ENCODE results near the gene LAMA3. TPM values are rescaled to one million over a fixed set of nuclear protein-coding genes. Genes with fewer than 3 reads are reported as not detected.

Gene LAMA3
- total and polyA plus RNA-seq, 12 donors: 0.89 to 5.3 (median 3.3) TPM

DNA sequence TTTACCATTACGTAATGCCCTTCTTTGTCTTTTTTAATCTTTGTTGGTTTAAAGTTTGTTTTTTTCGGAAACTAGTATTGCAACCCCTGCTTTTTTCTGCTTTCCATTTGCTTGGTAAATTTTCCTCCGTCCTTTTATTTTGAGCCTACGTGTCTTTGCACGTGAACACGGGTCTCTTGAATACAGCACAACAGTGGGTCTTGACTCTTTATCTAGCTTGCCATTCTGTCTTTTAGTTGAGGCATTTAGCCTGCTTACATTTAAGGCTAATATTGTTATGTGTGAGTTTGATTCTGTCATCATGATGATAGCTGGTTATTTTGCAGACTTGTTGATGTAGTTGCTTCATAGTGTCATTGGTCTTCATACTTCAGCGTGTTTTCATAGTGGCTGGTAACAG lies 287.9 kb downstream of the LAMA3 start:
- intact Hi-C loops (cut with DNase I): no loop called here

DNA sequence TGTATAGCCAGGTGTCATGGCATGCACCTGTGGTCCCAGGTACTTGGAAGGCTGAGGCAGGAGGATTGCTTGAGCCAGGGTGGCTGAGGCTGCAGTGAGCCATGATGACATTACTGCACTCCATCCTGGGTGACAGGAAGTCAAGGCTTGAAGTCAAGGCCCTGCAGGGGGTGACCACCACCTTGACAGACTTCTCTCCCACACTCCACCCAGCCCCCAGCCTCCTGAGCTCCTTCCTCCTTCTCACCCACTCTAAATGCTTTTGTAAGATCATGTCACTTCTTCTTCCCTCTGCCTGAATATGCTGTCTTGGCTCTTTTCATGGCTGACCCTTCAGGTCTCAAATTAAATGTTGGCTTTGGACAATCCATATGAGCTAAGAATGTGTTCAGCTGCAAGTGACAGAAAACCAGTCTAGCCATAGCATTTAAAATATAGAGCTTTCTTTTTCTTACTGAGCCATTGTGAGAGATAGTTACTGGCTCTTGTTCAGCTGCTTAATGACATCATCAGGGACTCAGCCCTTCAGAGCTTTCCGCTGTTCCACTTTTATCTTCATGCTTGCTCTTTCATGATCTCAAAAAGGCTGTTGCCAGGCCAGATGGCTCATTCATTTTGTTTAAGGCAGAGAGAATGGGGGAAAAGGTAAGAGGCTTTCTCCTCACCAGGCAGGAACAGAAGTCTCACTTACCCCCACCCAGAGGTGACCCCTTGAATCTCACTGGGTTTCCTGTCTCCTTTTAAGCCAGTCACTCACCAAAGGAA lies 288.6 kb downstream of the LAMA3 start:
- Histone ChIP-seq H3K9me3 (peaks cover 0 to 17% (median 0%) of the 10 kb centered on the region in 11 donors), H3K4me3 (no peak overlapping the region), H3K4me1 (peaks cover 0 to 21% (median 7%) of the 10 kb centered on the region in 9 donors), H3K27me3 (no peaks in the 10 kb centered on the region), H3K27ac (peak overlapping the region in 1 of 10 donors; percentile 3), H3K36me3 (no peaks in the 10 kb centered on the region)
- DNase-seq (no peak), ATAC-seq (peak in 4 of 8 donors; percentile 29 to 49 (median 42))
- no peak for TF ChIP-seq CTCF (IDR thresholded peaks at IDR 0.05)
- intact Hi-C loops (cut with DNase I): no loop called here
- 64 to 79% methylated on average over 1 of the region's 1 CpG for WGBS, 2 donors

More for the DNA sequence above, 287.9 kb downstream of the LAMA3 start:
- TF ChIP-seq CTCF (IDR thresholded peaks at IDR 0.05): no peak
- 94 to 97% methylated on average over 7 of the region's 7 CpGs for WGBS, 2 donors
- ATAC-seq (no peak), DNase-seq (no peak)
- no peak overlapping the region for H3K27ac ChIP-seq
- H3K27me3 ChIP-seq: no peaks in the 10 kb centered on the region
- no peaks in the 10 kb centered on the region for H3K36me3 ChIP-seq
- H3K9me3 ChIP-seq: peaks cover 0 to 17% (median 0%) of the 10 kb centered on the region in 11 donors
- peaks cover 0 to 17% (median 0%) of the 10 kb centered on the region in 9 donors for H3K4me1 ChIP-seq
- no peak overlapping the region for H3K4me3 ChIP-seq

- Histone ChIP-seq H3K27ac (peak overlapping the region in 1 of 10 donors; percentile 59), H3K4me1 (peaks cover 0 to 21% (median 7%) of the 10 kb centered on the region in 9 donors), H3K4me3 (no peak overlapping the region), H3K9me3 (peaks cover 0 to 8% (median 0%) of the 10 kb centered on the region in 11 donors), H3K27me3 (no peaks in the 10 kb centered on the region), H3K36me3 (no peaks in the 10 kb centered on the region)
- intact Hi-C loops (cut with DNase I): no loop called here
- DNase-seq: no peak
- WGBS, 2 donors: 72 to 73% methylated on average over 8 of the region's 8 CpGs
- TF ChIP-seq CTCF (IDR thresholded peaks at IDR 0.05): no peak
- peak in 2 of 8 donors; percentile 42 to 48 for ATAC-seq
Measured at GRCh38 chr18:23981369-23981980, 292.2 kb downstream of the LAMA3 start.

GRCh38 chr18:23982155-23983079 lies 293.2 kb downstream of the LAMA3 start:
- 45% methylated on average over 17 of the region's 17 CpGs for whole genome bisulfite sequencing, 2 donors
- no peaks in the 10 kb centered on the region for H3K36me3 ChIP-seq
- no peaks in the 10 kb centered on the region for H3K9me3 ChIP-seq
- no peak for TF ChIP-seq CTCF (IDR thresholded peaks at IDR 0.05)
- ATAC-seq (peak; percentile 63 to 97 (median 88)), DNase-seq (peak; percentile 53 to 73)
- H3K4me1 ChIP-seq: peaks cover 0 to 21% (median 7%) of the 10 kb centered on the region in 9 donors
- H3K27ac ChIP-seq: peak overlapping the region in 1 of 10 donors; percentile 59
- peak overlapping the region in 2 of 10 donors; percentile 6 to 13 for H3K4me3 ChIP-seq
- no peaks in the 10 kb centered on the region for H3K27me3 ChIP-seq
- intact Hi-C loops (cut with DNase I): no loop called here

All from heart right ventricle (tissue), 16 donors.